EL (cell line): ENCODE results near the gene IFNAR1.

Experiments used
- DNase-seq: peaks from one replicate; pipeline ENCODE4 v3.0.0-alpha.2; 2016

IFNAR1 gene

DNA sequence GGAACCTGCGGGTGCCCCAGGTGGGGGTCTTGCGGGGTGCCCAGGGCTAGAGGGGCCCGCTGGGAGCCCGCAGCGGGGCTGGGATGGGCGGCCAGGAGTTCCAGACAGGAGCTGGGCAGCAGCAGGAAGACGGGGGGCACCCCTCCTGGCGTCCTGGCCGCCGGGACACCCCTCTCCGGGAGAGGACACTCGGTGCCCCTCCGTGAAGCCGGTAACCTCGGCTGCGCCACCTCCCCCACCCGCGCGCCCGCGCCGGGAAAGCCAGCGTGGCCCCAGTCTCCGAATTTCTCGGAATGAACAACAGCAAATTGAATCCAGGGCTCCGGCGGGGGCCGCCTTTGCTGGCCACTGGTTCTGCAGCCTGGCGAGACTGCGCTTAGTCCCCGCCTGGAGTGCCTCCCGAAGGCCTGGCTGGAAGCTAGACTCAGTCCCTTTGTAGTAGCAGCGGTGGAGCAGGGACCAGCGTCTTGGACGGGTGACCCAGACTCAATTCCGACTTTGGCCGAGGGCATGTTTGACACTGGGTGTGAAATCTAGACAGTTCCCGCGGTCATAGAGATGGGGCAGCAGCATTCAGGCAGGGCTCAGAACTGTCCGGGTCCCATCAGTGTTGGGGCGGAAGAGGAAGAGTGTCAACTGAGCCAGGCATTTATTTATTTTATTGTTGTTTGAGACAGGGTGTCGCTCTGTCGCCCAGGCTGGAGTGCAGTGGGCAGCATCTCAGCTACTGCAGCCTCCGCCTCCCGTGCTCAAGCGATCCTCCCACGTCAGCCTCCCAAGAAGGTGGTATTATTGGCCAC, 79.2 kb downstream of the IFNAR1 start:
- peak; percentile 50 for DNase-seq

DNA sequence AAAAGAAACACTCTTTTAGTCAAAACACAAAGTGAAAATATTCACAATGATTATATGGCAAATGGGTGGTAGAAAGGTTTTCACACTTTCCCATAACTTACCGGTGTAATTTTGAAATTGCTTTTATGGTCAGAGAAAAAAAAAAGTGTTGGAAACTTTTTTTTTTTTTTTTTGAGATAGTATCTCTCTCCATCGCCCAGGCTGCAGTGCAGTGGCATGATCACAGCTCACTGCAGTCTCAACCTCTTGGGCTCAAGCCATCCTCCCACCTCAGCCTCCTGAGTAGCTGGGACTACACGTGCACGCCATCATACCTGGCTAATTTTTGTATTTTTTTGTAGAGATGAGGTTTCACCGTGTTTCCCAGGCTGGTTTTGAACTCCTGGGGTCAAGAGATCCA, 81.7 kb downstream of the IFNAR1 start:
- DNase-seq = no peak
